Vagina (tissue), 2 donors: Measurements from ENCODE around the gene CATSPERD. TPM values are rescaled to one million over a fixed set of nuclear protein-coding genes. Genes with fewer than 3 reads are reported as not detected.

Source experiments
- DNase-seq, 2 donors: peaks; one replicate each; pipeline ENCODE4 v3.0.0-alpha.2; 2017; ENCODE audit errors: extremely low spot score in 2 of 2
- H3K27ac ChIP-seq: fragments of 200-600 bp; sonication (generic); one replicate; pipeline ENCODE4 v1.5.1; 2019
- H3K27me3 ChIP-seq: fragments of 200-600 bp; sonication (generic); one replicate; pipeline ENCODE4 v1.5.1; 2019
- H3K36me3 ChIP-seq, 2 donors: fragments of 200-600 bp; sonication (generic); one replicate each; pipeline ENCODE4 v1.5.1; 2017 to 2019
- H3K4me1 ChIP-seq: fragments of 200-600 bp; sonication (generic); one replicate; pipeline ENCODE4 v1.5.1; 2019
- H3K4me3 ChIP-seq, 2 donors: fragments of 200-600 bp; sonication (generic); 1 replicate in 1 of 2; 2 replicates in 1 of 2; pipeline ENCODE4 v1.5.1; 2016 to 2019
- H3K9me3 ChIP-seq: fragments of 200-600 bp; sonication (generic); one replicate; pipeline ENCODE4 v1.5.1; 2019
- POLR2A ChIP-seq, 2 donors: fragments of 450-650 bp; IDR thresholded peaks; one replicate each; pipeline ENCODE4 v1.6.1; 2017; ENCODE audit warnings: antibody characterized with exemption in 2 of 2, mild to moderate bottlenecking in 2 of 2, moderate library complexity in 2 of 2
- POLR2AphosphoS5 ChIP-seq, 2 donors: sonication (generic); formaldehyde crosslinking; IDR thresholded peaks; one replicate each; pipeline ENCODE4 v1.9.0; 2017; ENCODE audit warnings: antibody characterized with exemption in 2 of 2, mild to moderate bottlenecking in 2 of 2, low read depth in 1 of 2; ENCODE audit not compliant: insufficient read depth in 1 of 2
- intact Hi-C: fragments of 100-400 bp; cut with DNase I; formaldehyde crosslinking; loops from one replicate; pipeline ENCODE4 v1.15.1; 2023
- total RNA-seq: library from RNA; depleted of rRNA; stranded (reverse); fragments of >200 nt; gene quantifications from one replicate; pipeline ENCODE4 v1.2.3, GENCODE V29; 2016
- TF ChIP-seq, protein P1 (sequence below), 3 experiments: fragments of 450-650 bp in 2 of 3; fragments of 200-600 bp in 1 of 3; sonication (generic) in 1 of 3; IDR thresholded peaks; one replicate each; pipeline ENCODE4 v1.5.1; 2017 to 2019; ENCODE audit warnings: antibody characterized with exemption in 3 of 3, mild to moderate bottlenecking in 2 of 3, moderate library complexity in 2 of 3

Gene CATSPERD
- total RNA-seq, 1 donor from 2014 or later = not detected

DNA sequence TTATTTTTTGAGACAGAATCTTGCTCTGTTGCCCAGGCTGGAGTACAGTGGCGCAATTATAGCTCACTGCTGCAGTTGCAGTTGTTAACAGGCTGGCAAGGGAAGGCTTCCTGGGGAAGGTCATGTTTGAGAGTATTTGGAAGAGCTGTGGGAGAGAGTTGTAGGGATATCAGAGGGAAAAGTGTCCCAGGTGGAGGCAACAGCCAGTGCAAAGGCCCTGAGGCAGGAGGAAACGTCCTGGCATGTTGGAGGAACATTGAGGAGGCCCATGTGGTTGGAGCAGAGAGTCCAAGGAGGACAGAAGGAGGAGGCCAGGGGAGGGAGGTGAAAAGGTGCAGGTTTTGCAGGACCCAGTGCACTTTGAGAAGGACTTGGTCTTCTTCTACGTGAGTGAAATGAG, 72.8 kb downstream of the CATSPERD start:
- peaks cover 0 to 18% of the 10 kb centered on the region in 2 donors for H3K36me3 ChIP-seq
- H3K27me3 ChIP-seq = no peaks in the 10 kb centered on the region
- H3K9me3 ChIP-seq = no peaks in the 10 kb centered on the region
- peaks cover 13% of the 10 kb centered on the region for H3K4me1 ChIP-seq
- intact Hi-C loops = no loop called here
- no peak for DNase-seq
- TF ChIP-seq POLR2A (IDR thresholded peaks at IDR 0.05) = no peak
- TF ChIP-seq, protein P1, sequence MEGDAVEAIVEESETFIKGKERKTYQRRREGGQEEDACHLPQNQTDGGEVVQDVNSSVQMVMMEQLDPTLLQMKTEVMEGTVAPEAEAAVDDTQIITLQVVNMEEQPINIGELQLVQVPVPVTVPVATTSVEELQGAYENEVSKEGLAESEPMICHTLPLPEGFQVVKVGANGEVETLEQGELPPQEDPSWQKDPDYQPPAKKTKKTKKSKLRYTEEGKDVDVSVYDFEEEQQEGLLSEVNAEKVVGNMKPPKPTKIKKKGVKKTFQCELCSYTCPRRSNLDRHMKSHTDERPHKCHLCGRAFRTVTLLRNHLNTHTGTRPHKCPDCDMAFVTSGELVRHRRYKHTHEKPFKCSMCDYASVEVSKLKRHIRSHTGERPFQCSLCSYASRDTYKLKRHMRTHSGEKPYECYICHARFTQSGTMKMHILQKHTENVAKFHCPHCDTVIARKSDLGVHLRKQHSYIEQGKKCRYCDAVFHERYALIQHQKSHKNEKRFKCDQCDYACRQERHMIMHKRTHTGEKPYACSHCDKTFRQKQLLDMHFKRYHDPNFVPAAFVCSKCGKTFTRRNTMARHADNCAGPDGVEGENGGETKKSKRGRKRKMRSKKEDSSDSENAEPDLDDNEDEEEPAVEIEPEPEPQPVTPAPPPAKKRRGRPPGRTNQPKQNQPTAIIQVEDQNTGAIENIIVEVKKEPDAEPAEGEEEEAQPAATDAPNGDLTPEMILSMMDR (IDR thresholded peaks at IDR 0.05) = no peak
- TF ChIP-seq POLR2AphosphoS5 (IDR thresholded peaks at IDR 0.05; ENCODE audit: insufficient read depth in 1 of 2, low read depth in 1 of 2) = no peak
- H3K27ac ChIP-seq = no peak overlapping the region
- no peak overlapping the region for H3K4me3 ChIP-seq

DNA sequence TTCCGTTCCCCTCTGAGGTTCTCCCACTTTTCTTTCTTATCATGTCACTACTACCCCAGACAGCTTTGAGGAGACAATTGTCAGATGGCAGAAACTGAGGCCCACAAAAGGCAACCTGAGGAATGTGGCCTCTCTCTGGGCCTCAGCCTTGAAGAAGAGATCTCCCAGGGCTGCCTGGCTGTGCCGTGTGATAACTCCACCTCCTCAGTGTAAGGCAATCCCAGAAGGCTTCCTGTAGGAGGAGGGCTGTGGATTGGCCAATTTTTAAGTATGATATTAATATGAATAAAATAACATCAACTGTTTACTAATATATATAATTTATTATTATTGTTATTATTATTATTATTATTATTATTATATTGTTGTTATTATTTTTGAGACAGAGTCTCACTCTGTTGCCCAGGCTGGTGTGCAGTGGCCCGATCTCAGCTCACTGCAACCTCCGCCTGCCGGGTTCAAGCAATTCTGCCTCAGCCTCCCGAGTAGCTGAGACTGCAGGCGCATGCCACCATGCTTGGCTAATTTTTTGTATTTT, 75.0 kb downstream of the CATSPERD start:
- intact Hi-C loops = no loop called here
- TF ChIP-seq, protein P1 (IDR thresholded peaks at IDR 0.05) = no peak
- no peak for TF ChIP-seq POLR2AphosphoS5 (IDR thresholded peaks at IDR 0.05; ENCODE audit: insufficient read depth in 1 of 2, low read depth in 1 of 2)
- TF ChIP-seq POLR2A (IDR thresholded peaks at IDR 0.05) = no peak
- Histone ChIP-seq H3K9me3 (no peaks in the 10 kb centered on the region), H3K27ac (no peak overlapping the region), H3K27me3 (no peaks in the 10 kb centered on the region), H3K4me1 (no peaks in the 10 kb centered on the region), H3K36me3 (no peaks in the 10 kb centered on the region), H3K4me3 (no peak overlapping the region)
- no peak for DNase-seq

DNA sequence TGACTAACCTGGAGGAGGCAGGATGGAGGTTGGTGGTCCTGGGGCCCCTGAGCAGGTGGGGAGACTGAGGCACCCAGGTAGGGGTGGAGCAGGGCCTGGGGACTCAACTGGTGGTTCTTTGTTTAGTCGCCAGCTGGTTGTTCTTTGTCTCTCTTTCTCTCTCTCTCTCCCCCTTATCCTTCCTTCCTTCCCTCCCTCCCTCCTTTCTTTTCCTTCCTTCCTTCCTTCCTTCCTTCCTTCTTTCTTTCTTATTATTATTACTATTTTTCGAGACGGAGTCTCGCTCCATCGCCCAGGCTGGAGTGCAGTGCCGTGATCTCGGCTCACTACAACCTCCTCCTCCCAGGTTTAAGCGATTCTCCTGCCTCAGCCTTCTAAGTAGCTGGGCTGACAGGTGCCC, 77.8 kb downstream of the CATSPERD start:
- H3K27me3 ChIP-seq = no peaks in the 10 kb centered on the region
- H3K36me3 ChIP-seq = no peaks in the 10 kb centered on the region
- TF ChIP-seq POLR2AphosphoS5 (IDR thresholded peaks at IDR 0.05; ENCODE audit: insufficient read depth in 1 of 2, low read depth in 1 of 2) (no peak), POLR2A (IDR thresholded peaks at IDR 0.05) (no peak)
- TF ChIP-seq, protein P1 (IDR thresholded peaks at IDR 0.05) = no peak
- DNase-seq = no peak
- H3K9me3 ChIP-seq = no peaks in the 10 kb centered on the region
- intact Hi-C loops = no loop called here
- H3K27ac ChIP-seq = no peak overlapping the region
- no peak overlapping the region for H3K4me3 ChIP-seq
- H3K4me1 ChIP-seq = peaks cover 12% of the 10 kb centered on the region

DNA sequence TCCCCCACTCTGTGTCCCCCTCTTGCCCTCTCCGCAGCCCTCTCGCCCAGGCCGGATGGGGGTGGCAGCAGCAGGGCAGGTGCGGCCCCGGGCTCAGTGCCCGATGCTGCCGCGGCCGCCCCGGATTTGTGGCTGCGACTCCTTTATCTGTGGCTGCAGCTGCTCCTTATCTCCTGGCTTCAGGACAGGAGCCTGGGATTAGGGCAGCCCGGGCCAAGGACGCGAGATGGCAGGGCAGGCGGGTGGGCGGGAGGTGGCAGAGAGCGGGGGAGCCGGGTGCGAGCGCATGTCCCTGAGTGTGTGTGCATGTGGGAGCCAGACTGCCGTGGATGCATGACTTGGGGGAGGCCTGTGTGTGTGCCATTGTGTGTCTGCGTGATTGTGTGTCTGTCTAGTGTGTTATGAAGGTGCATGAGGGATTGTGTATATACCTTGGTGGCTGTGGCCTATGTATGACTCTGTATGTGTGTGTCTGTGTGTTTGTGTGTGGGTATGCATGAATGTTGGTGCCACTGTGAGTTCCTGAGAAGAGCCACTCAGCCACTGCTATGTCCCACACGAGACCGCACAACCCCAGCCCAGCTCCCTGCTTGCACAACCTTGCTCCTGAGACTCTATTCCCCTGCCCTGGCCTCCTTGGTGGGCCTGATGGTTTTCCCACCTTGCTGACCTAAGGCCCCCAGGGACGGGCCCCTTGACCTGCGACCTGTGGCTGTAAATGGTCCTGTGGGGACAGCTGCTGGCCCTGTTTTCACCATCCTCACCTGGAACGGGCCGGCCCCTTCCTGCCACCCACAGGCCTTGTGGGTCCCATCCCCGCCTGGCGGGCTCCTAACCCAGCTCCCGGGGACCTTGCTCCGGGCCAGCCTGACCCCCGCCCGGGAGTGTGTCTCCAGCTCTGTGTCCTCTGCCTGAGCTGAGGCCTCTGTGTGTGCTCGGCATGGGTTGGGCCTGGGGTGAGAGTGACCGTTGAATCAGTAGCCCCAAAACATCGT, 79.1 kb downstream of the CATSPERD start:
- TF ChIP-seq POLR2A (IDR thresholded peaks at IDR 0.05) (no peak), POLR2AphosphoS5 (IDR thresholded peaks at IDR 0.05; ENCODE audit: insufficient read depth in 1 of 2, low read depth in 1 of 2) (no peak)
- TF ChIP-seq, protein P1 (IDR thresholded peaks at IDR 0.05) = no peak
- Histone ChIP-seq H3K4me3 (no peak overlapping the region), H3K27me3 (peaks cover 4% of the 10 kb centered on the region), H3K27ac (no peak overlapping the region), H3K9me3 (no peaks in the 10 kb centered on the region), H3K4me1 (peaks cover 24% of the 10 kb centered on the region), H3K36me3 (no peaks in the 10 kb centered on the region)
- intact Hi-C loops = no loop called here
- DNase-seq = no peak
